ENCODE measurements around the gene DACT2.

Gene DACT2

DNA sequence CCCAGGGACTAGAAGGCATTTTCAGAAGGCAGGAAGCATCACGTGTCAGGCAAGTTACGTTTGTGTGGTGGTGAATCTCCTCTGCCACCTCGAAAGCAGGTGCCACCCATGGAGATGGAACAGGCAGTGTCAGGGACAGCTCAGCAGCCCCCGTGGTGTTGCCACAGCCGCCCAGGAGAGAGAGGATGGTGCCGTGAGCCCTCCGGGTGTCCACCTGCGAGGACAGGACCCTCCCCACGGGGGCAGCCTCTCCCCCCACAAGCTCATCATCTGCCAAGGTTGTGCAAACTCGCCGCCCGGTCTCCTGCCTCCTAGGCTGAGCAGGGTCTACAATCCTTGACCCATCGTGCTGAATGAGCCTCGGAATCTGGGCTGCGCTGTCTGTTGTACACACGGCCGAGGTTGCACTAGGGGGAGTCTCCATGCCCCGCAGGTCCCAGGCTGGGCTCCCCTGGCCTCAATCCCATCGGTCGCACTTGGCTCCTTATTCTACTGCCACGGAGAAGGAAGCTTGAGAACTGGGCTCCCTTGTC is 40.1 kb downstream of the DACT2 start:
- Histone ChIP-seq H3K4me1 (peaks cover 25 to 62% (median 60%) of the 10 kb centered on the region in 10 experiments), H3K36me3 (no peaks in the 10 kb centered on the region), H3K9ac (no peak overlapping the region), H3K27me3 (peaks cover 0 to 55% (median 0%) of the 10 kb centered on the region in 11 experiments; a peak in 5 of 22 replicates), H3K4me3 (no peak overlapping the region), H3K9me3 (replicated peaks in 1 of 11) (no peaks in the 10 kb centered on the region), H3K4me2 (peak overlapping the region; percentile 44 to 84 (median 74)), H4K20me1 (peaks cover 0 to 10% (median 0%) of the 10 kb centered on the region in 11 experiments; a peak in 3 of 22 replicates), H3K27ac (no peak overlapping the region)
- no peak for TF ChIP-seq Cebpa-rat (IDR thresholded peaks at IDR 0.05)

GRCh38 chr6:168278904-168279303 is 40.7 kb downstream of the DACT2 start:
- Histone ChIP-seq H3K4me2 (peak overlapping the region; percentile 44 to 84 (median 74)), H3K4me1 (peaks cover 25 to 67% (median 65%) of the 10 kb centered on the region in 10 experiments), H3K9me3 (replicated peaks in 1 of 11) (no peaks in the 10 kb centered on the region), H3K27ac (no peak overlapping the region), H3K4me3 (no peak overlapping the region), H4K20me1 (peaks cover 0 to 10% (median 0%) of the 10 kb centered on the region in 11 experiments; a peak in 3 of 22 replicates), H3K9ac (no peak overlapping the region), H3K36me3 (no peaks in the 10 kb centered on the region), H3K27me3 (peaks cover 0 to 59% (median 0%) of the 10 kb centered on the region in 11 experiments; a peak in 5 of 22 replicates)
- TF ChIP-seq Cebpa-rat (IDR thresholded peaks at IDR 0.05): no peak

- no peak for TF ChIP-seq Cebpa-rat (IDR thresholded peaks at IDR 0.05)
- Histone ChIP-seq H3K4me1 (peaks cover 40 to 83% (median 80%) of the 10 kb centered on the region in 10 experiments), H3K4me3 (no peak overlapping the region), H3K27me3 (peaks cover 0 to 74% (median 0%) of the 10 kb centered on the region in 11 experiments; a peak in 5 of 22 replicates), H3K4me2 (peak overlapping the region; percentile 1 to 81 (median 65); a peak in 20 of 22 replicates), H3K9ac (no peak overlapping the region), H3K9me3 (replicated peaks in 1 of 11) (no peaks in the 10 kb centered on the region), H3K27ac (no peak overlapping the region), H3K36me3 (no peaks in the 10 kb centered on the region), H4K20me1 (peaks cover 0 to 10% (median 0%) of the 10 kb centered on the region in 11 experiments; a peak in 3 of 22 replicates)
These were observed 42.3 kb downstream of the DACT2 start for GRCh38 chr6:168277274-168277669.

DNA sequence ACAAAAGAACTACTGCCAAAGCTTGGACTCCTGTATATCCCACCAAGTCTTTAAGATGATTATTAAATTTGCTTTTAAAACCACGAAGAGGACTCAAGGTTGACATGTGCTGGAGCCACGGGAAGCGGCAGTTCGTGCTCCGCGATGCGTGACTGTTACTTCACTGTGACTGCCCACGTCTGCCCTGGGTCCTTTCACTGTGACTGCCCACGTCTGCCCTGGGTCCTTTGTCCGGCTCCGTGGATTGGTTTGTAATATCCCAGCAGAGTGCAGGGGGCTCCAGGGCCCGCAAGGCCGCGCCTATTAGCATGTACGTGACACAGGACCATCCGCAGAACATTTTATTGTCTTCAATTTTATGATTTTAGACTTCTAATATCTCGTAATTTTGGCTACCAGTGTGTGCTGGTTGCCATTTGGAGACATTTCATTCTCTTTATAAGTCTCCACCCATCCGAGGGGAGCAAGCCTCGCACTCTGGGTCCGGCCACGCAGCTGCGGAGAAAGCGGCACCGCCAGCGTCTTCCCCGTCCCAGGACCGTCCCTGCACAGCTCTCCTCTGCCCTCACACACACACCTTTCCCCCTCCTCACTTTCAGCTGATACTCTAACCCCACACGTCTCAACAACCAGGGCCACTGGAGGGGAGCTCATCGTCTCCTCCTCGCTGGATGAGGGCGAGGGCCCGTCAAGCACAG is 42.9 kb downstream of the DACT2 start:
- H4K20me1 ChIP-seq: peaks cover 0 to 10% (median 0%) of the 10 kb centered on the region in 11 experiments; a peak in 3 of 22 replicates

DNA sequence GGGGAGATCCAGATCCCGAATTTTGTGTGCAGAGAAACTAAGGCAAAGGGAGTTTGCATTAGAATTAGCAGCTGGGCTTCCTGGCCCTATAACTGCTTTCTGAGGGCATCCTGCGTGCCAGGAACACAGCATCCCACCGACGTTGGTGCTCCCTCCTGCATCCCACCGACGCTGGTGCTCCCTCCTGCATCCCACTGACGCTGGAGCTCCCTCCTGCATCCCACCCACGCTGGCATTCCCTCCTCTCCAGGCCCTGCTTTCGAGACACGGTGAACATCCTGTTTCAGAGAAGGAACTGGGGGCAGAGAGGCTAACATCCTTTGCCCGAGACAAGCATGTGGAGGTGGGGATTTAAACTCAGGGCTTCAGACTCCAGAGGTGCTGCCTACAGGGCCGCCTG is 44.4 kb downstream of the DACT2 start:
- Histone ChIP-seq H4K20me1 (peaks cover 0 to 10% (median 0%) of the 10 kb centered on the region in 11 experiments; a peak in 3 of 22 replicates), H3K4me2 (peak overlapping the region in 9 of 11 experiments; percentile 49 to 81 (median 66); a peak in 17 of 22 replicates), H3K36me3 (no peaks in the 10 kb centered on the region), H3K27me3 (peaks cover 0 to 70% (median 0%) of the 10 kb centered on the region in 11 experiments; a peak in 5 of 22 replicates), H3K9me3 (replicated peaks in 1 of 11) (no peaks in the 10 kb centered on the region), H3K4me1 (peaks cover 44 to 84% (median 78%) of the 10 kb centered on the region in 10 experiments), H3K27ac (no peak overlapping the region), H3K9ac (no peak overlapping the region), H3K4me3 (no peak overlapping the region)
- TF ChIP-seq Cebpa-rat (IDR thresholded peaks at IDR 0.05): no peak

More for the DNA sequence above, 42.9 kb downstream of the DACT2 start:
- no peak overlapping the region for H3K9ac ChIP-seq
- H3K27me3 ChIP-seq: peaks cover 0 to 76% (median 0%) of the 10 kb centered on the region in 11 experiments; a peak in 5 of 22 replicates
- no peak for TF ChIP-seq Cebpa-rat (IDR thresholded peaks at IDR 0.05)
- H3K36me3 ChIP-seq: no peaks in the 10 kb centered on the region
- peak overlapping the region; percentile 1 to 81 (median 65); a peak in 20 of 22 replicates for H3K4me2 ChIP-seq
- no peak overlapping the region for H3K27ac ChIP-seq
- H3K9me3 ChIP-seq (replicated peaks in 1 of 11): no peaks in the 10 kb centered on the region
- no peak overlapping the region for H3K4me3 ChIP-seq
- H3K4me1 ChIP-seq: peaks cover 44 to 88% (median 86%) of the 10 kb centered on the region in 10 experiments

DNA sequence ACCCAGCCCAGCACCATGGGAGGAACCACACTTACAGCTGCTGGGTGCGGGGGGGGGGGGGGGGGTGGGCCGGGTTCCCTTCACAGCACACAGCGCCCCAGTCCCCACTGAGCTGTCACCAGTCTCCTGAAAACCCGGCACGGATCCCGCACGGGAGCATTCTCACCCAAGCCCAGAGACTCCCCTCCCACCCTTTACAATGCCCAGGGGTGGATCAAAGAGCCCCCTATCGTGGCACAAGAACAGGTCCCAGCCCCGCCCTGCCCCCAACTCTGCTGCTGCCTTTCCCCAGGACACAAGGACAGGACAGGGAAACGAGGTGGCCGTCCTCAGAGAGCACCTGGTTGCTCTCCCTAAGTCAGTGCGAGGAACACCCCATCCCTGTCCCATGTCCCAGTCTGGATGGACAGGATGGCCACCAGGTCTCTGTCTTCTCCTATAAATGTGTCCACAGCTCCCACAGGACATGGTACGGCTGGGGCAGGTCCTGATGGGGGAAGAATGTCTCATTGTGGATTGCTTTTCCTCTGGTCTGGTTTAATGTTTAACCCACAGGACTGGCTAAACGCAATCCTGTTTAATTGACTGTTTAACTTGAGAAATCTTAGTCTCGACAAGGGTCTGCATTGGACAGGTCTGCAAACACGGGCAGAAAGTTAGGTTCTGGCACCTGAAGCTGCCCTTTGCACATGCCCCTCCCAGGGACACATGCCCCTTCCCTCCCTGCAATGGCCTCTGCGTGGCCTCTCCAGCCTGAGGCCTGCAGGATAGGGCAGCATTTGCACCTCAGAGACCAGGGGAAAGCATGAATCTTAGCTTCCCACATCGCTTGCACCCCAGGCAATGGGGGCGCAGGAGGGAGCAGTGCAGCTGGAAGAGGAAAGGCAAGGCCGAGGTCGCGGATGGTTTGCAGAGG is 45.3 kb downstream of the DACT2 start:
- no peaks in the 10 kb centered on the region for H3K9me3 ChIP-seq (replicated peaks in 1 of 11)
- H3K4me3 ChIP-seq: no peak overlapping the region
- TF ChIP-seq Cebpa-rat (IDR thresholded peaks at IDR 0.05): no peak
- H3K4me1 ChIP-seq: peaks cover 41 to 80% (median 74%) of the 10 kb centered on the region in 10 experiments
- no peak overlapping the region for H3K9ac ChIP-seq
- H3K27ac ChIP-seq: no peak overlapping the region
- no peaks in the 10 kb centered on the region for H3K36me3 ChIP-seq
- peak overlapping the region; percentile 33 to 91 (median 79); a peak in 20 of 22 replicates for H3K4me2 ChIP-seq
- peaks cover 0 to 10% (median 0%) of the 10 kb centered on the region in 11 experiments; a peak in 3 of 22 replicates for H4K20me1 ChIP-seq
- H3K27me3 ChIP-seq: peaks cover 0 to 61% (median 0%) of the 10 kb centered on the region in 11 experiments; a peak in 5 of 22 replicates

DNA sequence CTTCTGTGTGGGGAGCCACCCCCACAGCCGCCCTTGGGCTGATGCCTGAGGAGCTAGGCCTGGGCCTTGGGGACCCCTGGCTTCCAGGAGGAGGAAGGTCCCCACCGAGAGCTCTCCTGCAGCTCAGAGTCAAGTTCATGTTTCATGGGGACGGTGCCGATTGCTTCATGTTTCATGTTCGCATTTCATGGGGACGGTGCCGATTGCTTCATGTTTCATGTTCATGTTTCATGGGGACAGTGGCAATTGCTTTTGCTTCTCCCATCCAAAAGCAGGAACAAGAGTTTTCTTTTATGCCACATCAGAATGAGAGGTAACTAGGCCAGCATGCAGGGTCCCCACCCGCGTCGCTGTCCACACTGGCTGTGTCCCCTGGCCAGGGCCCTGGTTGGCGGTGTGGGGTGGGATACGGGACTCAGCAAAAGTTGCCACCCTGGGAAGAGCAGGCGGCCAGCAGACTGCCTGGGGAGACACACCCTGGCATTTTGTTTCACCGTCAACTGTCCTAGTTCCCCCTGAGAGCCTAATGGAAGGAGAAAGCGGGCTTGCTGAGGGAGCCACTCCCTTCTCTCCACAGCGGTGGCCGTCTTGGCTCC is 46.0 kb downstream of the DACT2 start:
- 0 out of 22 replicates have a peak overlapping the region, but pooled peaks of 1 of the 11 experiments have one; percentile 9 for H3K9ac ChIP-seq
- H3K36me3 ChIP-seq: no peaks in the 10 kb centered on the region
- H3K27me3 ChIP-seq: peaks cover 0 to 54% (median 0%) of the 10 kb centered on the region in 11 experiments; a peak in 5 of 22 replicates
- H3K27ac ChIP-seq: peak overlapping the region in 2 of 11 experiments; percentile 5 to 22; a peak in 1 of 22 replicates
- peak in 1 of 11 experiments; percentile 35; a peak in 1 of 22 replicates for TF ChIP-seq Cebpa-rat (IDR thresholded peaks at IDR 0.05)
- no peak overlapping the region for H3K4me3 ChIP-seq
- H3K4me2 ChIP-seq: peak overlapping the region; percentile 70 to 91 (median 83)
- no peaks in the 10 kb centered on the region for H3K9me3 ChIP-seq (replicated peaks in 1 of 11)
- peaks cover 0 to 10% (median 0%) of the 10 kb centered on the region in 11 experiments; a peak in 4 of 22 replicates for H4K20me1 ChIP-seq
- H3K4me1 ChIP-seq: peaks cover 34 to 80% (median 72%) of the 10 kb centered on the region in 10 experiments
